NCI-H1417 (cell line): ENCODE results near the gene CALHM3.
A peak's percentile ranks its signal among the peaks of the same experiment; 100 is the strongest.

Source experiments
- DNase-seq, 3 experiments: peaks; one replicate each; lab custom pipeline; 2025; lab: John Stamatoyannopoulos, UW

The CALHM3 gene

GRCh38 chr10:103475437-103475836 lies 3.6 kb downstream of the CALHM3 start:
- DNase-seq, result no peak

- no peak for DNase-seq
Observed at GRCh38 chr10:103474077-103474476, 5.0 kb downstream of the CALHM3 start.

DNA sequence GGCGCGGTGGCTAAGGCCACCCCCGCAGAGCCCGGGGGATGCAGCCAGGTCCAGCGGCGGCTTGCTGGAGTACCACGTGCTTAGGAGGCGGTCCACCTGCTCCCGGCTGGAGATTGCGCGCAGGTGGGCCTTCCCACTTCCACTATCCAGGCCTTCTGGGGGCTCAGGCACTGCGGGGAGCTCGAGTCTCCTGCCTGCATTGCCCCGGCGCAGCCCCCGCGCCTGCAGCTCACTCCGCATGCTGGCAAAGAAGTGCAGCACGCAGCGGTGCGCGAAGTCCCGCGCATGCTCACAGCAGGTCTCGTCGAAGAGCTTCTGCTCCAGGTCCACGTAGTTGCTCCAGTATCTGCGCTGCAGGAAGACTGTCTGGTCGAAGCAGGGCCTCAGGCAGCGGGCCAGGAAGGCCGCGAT lies 5.8 kb downstream of the CALHM3 start:
- DNase-seq, result peak in 2 of 3 experiments; percentile 65 to 83

- DNase-seq, result no peak
Observed at GRCh38 chr10:103472005-103472404, 7.0 kb downstream of the CALHM3 start.

GRCh38 chr10:103470761-103471653 lies 8.0 kb downstream of the CALHM3 start:
- DNase-seq, result no peak

DNA sequence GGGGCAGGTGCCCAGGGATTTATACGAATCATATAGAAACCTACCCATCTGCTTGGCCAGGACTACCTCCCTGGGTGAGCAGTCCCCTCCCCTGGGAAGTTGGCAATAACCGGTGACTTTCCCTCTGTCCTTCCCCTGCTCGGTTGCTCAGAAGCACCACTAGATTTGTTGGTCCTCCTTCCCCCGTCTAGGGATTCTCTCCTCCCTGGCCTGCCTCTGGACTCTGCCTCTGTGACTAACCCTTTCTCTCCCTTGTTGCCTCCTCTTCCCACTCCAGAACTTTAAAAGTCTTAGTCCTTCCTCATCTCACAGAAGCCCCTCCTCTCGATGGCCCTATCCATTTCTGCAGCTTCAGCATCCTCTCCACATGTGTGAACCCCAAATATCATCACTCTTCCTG lies 9.8 kb downstream of the CALHM3 start:
- no peak for DNase-seq

DNA sequence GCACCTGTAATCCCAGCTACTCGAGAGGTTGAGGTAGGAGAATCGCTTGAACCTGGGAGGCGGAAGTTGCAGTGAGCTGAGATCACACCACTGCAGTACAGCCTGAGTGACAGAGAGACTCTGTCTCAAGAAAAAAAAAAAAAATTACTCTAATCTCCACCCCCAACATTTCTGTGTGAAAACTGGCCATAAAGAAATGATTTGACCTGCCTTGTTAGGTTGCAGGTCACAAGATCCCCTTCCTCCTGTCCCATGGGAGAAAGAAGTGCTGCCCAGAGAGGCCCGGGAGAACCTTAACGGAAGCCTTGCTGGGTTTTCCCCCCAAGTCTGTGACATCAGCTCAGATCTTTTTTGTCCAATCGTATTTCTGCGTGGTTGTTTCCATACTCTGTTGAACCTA lies 11.6 kb downstream of the CALHM3 start:
- DNase-seq, result no peak

DNA sequence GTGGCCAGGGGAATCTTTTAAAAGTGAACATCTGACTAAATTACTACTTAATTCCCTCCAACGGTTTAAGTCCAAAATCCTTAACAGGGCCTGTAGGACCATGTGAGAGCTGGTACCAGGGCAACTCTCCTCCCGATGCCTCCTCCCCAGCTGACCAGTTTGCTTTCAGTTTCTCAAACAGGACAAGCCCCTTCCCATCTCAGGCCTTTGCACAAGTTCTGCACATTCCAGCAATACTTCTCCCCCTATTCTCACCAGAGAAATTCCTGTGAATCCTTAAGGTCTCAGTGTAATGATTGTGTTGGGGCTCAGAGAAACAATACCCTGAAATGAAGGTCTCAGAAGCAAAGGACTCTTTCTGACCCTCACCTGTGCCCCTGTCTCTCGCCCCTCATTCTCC lies 12.3 kb downstream of the CALHM3 start:
- DNase-seq, result no peak

DNA sequence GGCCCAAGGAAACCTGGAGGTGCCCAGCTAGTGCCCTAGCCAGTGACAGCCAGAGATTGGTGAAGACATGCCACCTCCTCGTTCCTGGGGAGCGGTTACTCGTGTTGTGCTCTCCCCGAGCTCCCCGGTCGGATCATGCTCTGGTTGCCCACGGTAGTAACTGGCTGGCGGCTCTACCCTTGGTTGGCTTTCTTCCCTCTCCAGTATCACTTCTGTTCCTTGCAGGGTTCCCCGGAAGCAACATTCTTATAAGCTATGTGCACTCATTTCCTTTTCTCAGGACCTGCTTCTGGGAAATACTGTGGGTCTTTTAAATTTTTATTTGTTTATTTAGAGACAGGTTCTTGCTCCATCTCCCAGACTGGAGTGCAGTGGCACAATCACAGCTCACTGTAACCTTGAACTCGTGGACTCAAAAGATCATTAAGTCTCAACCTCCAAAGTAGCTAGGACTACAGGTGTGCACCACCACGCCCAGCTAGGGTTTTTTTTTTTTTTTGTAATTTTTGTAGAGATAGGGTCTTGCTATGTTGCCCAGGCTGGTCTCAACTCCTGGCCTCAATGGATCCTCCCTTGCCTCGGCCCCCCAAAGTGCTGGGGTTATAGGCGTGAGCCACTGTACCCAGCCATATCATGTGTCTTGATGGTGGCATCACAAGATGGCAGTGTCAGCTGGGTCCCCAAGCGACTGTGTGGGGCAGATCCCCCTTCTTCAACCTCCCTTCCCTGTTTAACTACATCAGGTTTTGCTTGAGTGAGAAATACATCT lies 13.4 kb downstream of the CALHM3 start:
- DNase-seq, result no peak

- DNase-seq, result no peak
Observed at GRCh38 chr10:103463499-103463898, 15.5 kb downstream of the CALHM3 start.

- no peak for DNase-seq
Observed at GRCh38 chr10:103459615-103460014, 19.4 kb downstream of the CALHM3 start.

DNA sequence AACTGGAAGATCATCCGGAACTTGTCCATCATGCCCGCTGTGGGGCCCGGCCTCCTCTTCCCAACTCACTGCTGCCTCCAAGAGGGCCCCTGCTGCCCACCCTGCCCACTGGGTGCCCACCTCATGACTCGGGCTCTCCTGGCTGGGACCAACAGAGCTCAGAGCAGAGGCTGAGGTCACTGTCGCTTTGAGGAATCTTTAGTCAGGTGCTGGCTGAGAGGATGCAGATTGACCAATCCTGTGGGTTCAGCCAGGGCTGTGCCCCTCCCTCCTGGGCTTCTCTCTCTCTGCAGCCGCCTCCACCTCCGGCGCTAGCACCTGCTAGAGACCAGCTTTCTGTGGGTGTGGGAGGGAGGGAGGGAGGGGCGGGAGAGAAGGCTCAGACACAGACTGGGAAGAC lies 20.3 kb downstream of the CALHM3 start, which contains the start of gene CALHM1:
Gene CALHM1, minus strand, starts transcription at position 181 of the 400 bp plus-strand sequence. Its CDS starts 149 bp downstream, at position 32.
- peak; percentile 55 to 75 (median 56) for DNase-seq

DNA sequence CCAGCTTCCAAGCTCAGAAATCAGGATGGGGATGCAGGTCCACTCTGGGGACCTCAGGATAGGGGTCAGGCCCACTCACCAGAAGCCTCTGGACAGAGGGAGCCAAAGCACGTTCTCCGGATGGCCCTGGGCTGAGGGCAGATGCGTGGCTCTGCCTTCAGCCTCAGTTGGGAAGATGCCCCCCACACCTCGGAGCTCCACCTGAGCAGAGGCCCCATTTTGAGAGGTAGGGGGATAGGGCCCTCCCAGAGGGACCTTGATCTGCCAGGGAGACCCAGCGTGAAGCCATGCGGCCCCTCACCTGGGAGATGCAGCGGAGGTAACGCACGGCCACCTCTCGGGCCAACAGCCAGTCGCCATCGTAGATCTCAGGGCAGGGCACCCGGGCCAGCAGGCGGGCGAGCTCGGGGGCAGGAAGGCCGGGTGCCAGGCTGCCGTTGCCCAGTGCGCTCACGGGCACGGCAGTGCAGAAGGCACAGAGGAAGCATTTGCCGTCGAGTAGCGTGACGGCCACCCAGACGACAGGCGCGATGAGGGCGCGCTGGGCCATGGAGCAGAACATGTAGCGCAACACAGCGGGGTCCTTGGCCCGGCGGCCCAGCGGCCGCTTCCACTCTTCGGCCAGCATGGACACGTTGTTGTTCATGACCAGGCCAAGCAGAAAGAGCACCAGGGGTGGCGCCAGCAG lies 21.0 kb downstream of the CALHM3 start:
- no peak for DNase-seq

GRCh38 chr10:103457176-103457712 lies 21.8 kb downstream of the CALHM3 start:
- no peak for DNase-seq

GRCh38 chr10:103456074-103456660 lies 22.9 kb downstream of the CALHM3 start:
- DNase-seq, result no peak

DNA sequence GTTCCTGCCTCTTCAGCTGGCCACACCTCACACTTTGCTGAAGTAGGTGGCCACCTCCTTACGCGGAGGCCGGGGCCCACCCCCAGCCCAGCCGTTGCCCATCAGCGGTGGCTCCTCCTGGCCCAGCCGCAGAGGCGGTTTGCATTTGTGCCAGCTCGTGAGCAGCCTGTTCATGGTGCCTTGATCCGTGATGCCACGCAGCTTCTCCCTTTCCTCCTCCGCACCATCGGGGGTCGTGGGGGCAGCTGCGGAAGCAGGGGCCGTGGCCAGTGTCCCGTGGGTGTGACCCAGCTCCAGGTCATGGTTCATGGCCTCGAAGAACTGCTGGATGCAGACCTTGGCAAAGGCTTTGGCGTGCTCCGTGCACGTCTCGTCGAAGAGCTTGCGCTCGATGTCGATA lies 23.8 kb downstream of the CALHM3 start:
- no peak for DNase-seq

DNA sequence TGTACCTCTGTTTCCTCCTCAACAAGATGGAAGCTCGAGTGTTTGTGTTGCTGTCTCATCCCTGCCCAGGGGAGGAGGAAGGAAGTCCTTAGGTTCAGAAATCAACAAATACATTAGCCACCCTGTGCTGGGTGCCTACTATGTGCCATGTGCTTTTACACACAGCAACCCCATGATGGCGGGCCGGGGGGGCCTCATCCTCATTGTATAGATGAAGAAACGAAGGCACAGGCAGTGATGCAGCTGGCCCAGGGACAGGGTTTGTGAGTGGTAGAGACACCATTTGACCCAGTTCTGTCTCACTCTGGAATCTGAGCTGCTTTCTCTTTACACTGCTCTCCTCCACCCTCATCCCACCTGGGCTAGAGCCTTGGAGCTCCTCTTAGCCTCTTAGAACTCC lies 25.0 kb downstream of the CALHM3 start:
- DNase-seq, result no peak

- DNase-seq, result peak in 1 of 3 experiments; percentile 22
Observed at GRCh38 chr10:103452506-103453230, 26.4 kb downstream of the CALHM3 start.

- peak; percentile 35 to 65 (median 58) for DNase-seq
Observed at GRCh38 chr10:103451831-103452505, 27.1 kb downstream of the CALHM3 start, which contains the start of gene CALHM2. CALHM2 (minus strand) TSS chr10:103452370; CDS start chr10:103449941, 2,429 bp downstream.
